Osteocyte (in vitro differentiated cells): ENCODE results near the gene MTHFD1. TPM values are rescaled to one million over a fixed set of nuclear protein-coding genes. Genes with fewer than 3 reads are reported as not detected.

Source experiments
- DNase-seq: peaks from one replicate; pipeline ENCODE4 v3.0.0; 2021; ENCODE audit warnings: mixed read lengths; ENCODE audit not compliant: unreplicated experiment; ENCODE audit errors: extremely low spot score
- H3K27ac Mint-ChIP-seq: one replicate; pipeline ENCODE4 v1.8.0; 2021; ENCODE audit warnings: mild to moderate bottlenecking, mixed read lengths; ENCODE audit not compliant: unreplicated experiment
- H3K27me3 Mint-ChIP-seq: one replicate; pipeline ENCODE4 v1.8.0; 2021; ENCODE audit warnings: mixed read lengths; ENCODE audit not compliant: unreplicated experiment
- H3K36me3 Mint-ChIP-seq: one replicate; pipeline ENCODE4 v1.8.0; 2021; ENCODE audit warnings: mixed read lengths; ENCODE audit not compliant: unreplicated experiment
- H3K4me1 Mint-ChIP-seq: one replicate; pipeline ENCODE4 v1.8.0; 2021; ENCODE audit warnings: mixed read lengths; ENCODE audit not compliant: unreplicated experiment
- H3K4me3 Mint-ChIP-seq: one replicate; pipeline ENCODE4 v1.8.0; 2021; ENCODE audit warnings: mild to moderate bottlenecking, moderate library complexity, mixed read lengths; ENCODE audit not compliant: unreplicated experiment
- H3K9me3 Mint-ChIP-seq: one replicate; pipeline ENCODE4 v1.8.0; 2021; ENCODE audit warnings: mixed read lengths; ENCODE audit not compliant: unreplicated experiment
- total RNA-seq: library from RNA; stranded (reverse); gene quantifications from 2 replicates; pipeline ENCODE4 v1.2.1, GENCODE V29; 2021
- TF ChIP-seq, protein P1 (sequence below): fragments of 200-600 bp; sonication (generic); IDR thresholded peaks from 2 replicates; pipeline ENCODE4 v1.5.0; 2021; ENCODE audit warnings: antibody characterized with exemption, mild to moderate bottlenecking, moderate library complexity

Gene MTHFD1
- total RNA-seq, 1 donor from 2014 or later, result 77.8 TPM

DNA sequence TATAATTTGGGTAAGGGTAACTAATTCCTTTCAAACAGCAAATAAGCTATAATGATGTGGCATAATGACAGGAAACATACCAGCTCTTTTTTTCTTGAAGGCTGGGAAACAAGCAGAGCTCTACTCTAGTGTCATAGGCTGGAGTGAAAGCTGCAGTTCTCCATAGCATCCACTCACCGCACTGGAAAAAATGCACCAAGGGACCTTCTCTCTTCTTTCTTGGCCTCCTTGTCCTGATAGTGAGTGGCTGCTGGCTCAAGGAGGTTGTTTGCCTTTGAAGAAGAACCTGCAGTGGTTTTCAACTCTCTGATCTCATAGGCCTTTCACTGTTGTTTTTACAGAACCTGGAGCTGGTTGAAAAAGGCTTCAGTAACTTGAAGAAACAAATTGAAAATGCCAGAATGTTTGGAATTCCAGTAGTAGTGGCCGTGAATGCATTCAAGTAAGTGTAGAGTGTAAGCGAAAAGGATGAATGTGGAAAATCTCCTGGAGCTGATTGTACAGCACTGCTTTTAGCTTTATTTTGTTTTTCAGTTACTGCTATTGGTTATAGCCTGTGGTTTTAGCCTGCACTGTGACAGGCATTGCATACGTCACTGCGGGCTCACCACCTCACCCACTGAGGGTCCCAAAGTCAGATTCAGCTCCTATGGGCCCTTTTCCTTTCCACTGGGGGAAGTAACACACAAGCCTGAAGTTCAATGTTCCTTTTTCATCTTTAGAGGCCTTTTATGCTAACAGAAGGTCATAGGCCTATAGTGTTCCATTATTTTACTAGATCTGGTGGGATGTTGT, 59.9 kb downstream of the MTHFD1 start:
- TF ChIP-seq, protein P1, sequence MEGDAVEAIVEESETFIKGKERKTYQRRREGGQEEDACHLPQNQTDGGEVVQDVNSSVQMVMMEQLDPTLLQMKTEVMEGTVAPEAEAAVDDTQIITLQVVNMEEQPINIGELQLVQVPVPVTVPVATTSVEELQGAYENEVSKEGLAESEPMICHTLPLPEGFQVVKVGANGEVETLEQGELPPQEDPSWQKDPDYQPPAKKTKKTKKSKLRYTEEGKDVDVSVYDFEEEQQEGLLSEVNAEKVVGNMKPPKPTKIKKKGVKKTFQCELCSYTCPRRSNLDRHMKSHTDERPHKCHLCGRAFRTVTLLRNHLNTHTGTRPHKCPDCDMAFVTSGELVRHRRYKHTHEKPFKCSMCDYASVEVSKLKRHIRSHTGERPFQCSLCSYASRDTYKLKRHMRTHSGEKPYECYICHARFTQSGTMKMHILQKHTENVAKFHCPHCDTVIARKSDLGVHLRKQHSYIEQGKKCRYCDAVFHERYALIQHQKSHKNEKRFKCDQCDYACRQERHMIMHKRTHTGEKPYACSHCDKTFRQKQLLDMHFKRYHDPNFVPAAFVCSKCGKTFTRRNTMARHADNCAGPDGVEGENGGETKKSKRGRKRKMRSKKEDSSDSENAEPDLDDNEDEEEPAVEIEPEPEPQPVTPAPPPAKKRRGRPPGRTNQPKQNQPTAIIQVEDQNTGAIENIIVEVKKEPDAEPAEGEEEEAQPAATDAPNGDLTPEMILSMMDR, result no peak
- Mint-ChIP-seq H3K4me3 (no peak overlapping the region), H3K27me3 (no peaks in the 10 kb centered on the region), H3K36me3 (peaks cover 18% of the 10 kb centered on the region), H3K4me1 (peaks cover 44% of the 10 kb centered on the region), H3K27ac (peak overlapping the region; percentile 81), H3K9me3 (no peaks in the 10 kb centered on the region)
- DNase-seq, result peak; percentile 49

DNA sequence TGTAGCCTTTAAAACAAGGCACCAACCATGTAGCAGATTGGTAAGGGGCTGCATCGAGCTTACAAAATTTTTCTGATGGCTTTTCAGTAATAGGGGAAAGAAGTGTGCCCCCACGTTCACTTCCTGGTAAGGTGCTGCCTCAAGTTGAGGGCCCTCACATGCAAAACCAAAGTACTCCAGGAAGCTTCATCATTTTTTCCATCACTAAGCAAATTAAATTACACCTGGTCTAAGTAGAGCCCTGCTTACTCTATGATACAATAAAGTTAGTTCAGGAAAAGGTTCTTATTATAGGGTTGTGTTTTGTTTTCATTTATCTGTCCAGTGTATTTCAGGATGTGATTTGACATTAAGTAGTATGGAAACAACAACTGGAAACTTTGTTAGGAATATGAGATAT, 62.1 kb downstream of the MTHFD1 start:
- TF ChIP-seq, protein P1, result no peak
- H3K4me1 Mint-ChIP-seq, result peaks cover 25% of the 10 kb centered on the region
- DNase-seq, result no peak
- peaks cover 19% of the 10 kb centered on the region for H3K36me3 Mint-ChIP-seq
- H3K9me3 Mint-ChIP-seq, result no peaks in the 10 kb centered on the region
- H3K27me3 Mint-ChIP-seq, result no peaks in the 10 kb centered on the region
- no peak overlapping the region for H3K27ac Mint-ChIP-seq
- no peak overlapping the region for H3K4me3 Mint-ChIP-seq

DNA sequence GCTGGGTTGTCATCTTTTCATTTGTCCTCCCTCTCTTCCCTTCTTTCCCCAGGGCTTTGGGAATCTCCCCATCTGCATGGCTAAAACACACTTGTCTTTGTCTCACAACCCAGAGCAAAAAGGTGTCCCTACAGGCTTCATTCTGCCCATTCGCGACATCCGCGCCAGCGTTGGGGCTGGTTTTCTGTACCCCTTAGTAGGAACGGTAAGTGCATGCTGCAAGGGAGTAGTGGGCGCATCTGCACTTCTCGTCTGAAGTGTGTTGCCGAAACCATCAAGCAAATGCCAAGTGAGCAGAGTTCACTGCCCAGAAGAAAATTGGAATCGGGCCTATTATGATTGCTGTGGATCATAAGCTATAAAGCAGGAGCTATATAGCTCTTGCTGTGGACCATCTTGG, 66.5 kb downstream of the MTHFD1 start:
- DNase-seq, result peak; percentile 65
- H3K27me3 Mint-ChIP-seq, result no peaks in the 10 kb centered on the region
- no peak overlapping the region for H3K4me3 Mint-ChIP-seq
- peaks cover 6% of the 10 kb centered on the region for H3K4me1 Mint-ChIP-seq
- no peak overlapping the region for H3K27ac Mint-ChIP-seq
- peaks cover 38% of the 10 kb centered on the region for H3K36me3 Mint-ChIP-seq
- H3K9me3 Mint-ChIP-seq, result no peaks in the 10 kb centered on the region
- TF ChIP-seq, protein P1, result no peak

DNA sequence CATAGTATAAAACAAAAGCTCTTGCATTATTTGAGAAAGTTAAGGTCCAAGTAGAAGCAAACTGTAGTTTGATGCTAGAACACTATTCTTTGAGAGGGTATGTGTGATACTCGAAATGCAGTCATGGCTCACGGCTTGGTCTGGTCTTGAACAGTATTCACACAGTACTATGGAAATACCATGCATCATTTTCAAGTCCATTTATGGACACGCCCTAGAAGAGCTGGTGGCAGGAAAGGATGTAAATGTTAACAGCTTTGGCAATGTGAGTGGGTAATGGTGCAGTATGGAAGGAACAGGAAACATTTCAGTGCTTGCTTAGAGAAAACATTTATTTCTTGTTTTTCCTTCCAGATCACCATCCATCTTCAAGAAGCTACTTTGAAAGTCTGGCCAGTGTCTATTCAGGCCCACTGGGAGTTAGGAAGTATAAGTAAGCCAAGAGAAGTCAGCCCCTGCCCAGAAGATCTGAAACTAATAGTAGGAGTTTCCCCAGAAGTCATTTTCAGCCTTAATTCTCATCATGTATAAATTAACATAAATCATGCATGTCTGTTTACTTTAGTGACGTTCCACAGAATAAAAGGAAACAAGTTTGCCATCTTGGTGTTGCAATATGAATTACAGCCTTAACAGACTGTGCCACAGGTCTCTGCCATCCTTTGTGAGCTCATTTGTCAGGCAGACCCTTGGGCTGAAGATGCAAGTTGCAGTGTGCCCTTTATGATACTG, 71.4 kb downstream of the MTHFD1 start:
- Mint-ChIP-seq H3K4me1 (peaks cover 9% of the 10 kb centered on the region), H3K36me3 (peaks cover 28% of the 10 kb centered on the region), H3K9me3 (no peaks in the 10 kb centered on the region), H3K27me3 (no peaks in the 10 kb centered on the region), H3K4me3 (no peak overlapping the region), H3K27ac (no peak overlapping the region)
- TF ChIP-seq, protein P1, result no peak
- no peak for DNase-seq

DNA sequence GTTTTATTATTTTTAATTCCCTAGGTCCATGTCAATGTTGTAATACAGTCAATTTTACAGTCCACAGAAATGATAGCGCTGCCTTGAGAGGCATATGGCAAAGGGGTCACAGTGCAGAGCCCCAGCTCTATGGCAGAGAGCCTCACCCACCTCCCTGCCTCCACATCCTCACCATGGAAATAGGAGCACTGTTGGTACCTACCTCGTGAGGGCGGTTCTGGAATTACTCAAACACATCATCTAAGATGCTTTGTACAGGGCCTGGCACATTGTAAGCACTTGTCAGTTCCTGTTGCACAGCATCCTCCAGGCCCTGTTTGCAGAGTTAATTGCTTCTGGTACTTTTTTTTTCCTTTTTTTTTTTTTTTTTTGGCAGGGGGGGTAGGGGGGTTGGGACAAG, 73.1 kb downstream of the MTHFD1 start:
- Mint-ChIP-seq H3K9me3 (no peaks in the 10 kb centered on the region), H3K27ac (no peak overlapping the region), H3K4me3 (no peak overlapping the region), H3K4me1 (peaks cover 18% of the 10 kb centered on the region), H3K36me3 (peaks cover 19% of the 10 kb centered on the region), H3K27me3 (no peaks in the 10 kb centered on the region)
- TF ChIP-seq, protein P1, result no peak
- no peak for DNase-seq
